ENCODE results near the gene PAK1.

DNA sequence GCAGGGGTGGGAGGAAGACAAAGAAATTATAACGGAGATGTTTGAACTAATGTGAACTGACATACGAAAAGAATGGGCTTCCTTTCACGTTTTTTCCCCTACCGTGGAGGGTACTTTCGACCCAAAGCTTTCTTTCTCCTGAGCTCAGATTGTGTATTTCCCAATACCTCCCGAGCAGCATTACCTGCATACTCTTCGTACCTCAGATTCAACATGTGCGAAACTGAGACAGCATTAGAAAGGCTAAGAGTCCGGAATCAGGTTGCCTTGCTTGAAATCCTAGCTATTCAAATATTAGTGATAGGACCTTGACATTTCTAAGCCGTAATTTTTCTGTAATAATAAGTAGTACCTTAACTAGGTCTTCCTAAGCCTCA, 778 bp upstream of the PAK1 start:
- TF ChIP-seq, protein P1, sequence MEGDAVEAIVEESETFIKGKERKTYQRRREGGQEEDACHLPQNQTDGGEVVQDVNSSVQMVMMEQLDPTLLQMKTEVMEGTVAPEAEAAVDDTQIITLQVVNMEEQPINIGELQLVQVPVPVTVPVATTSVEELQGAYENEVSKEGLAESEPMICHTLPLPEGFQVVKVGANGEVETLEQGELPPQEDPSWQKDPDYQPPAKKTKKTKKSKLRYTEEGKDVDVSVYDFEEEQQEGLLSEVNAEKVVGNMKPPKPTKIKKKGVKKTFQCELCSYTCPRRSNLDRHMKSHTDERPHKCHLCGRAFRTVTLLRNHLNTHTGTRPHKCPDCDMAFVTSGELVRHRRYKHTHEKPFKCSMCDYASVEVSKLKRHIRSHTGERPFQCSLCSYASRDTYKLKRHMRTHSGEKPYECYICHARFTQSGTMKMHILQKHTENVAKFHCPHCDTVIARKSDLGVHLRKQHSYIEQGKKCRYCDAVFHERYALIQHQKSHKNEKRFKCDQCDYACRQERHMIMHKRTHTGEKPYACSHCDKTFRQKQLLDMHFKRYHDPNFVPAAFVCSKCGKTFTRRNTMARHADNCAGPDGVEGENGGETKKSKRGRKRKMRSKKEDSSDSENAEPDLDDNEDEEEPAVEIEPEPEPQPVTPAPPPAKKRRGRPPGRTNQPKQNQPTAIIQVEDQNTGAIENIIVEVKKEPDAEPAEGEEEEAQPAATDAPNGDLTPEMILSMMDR (conservative IDR thresholded peaks at IDR 0.05) = no peak
- TF ChIP-seq EZH2 (IDR thresholded peaks at IDR 0.05; ENCODE audit: low read depth) = no peak
